ENCODE measurements around the gene CKM.

The CKM gene

GRCh38 chr19:45322744-45323281, at the start of gene CKM:
TSS of gene CKM (minus strand) at chr19:45322875. CDS start at chr19:45319713, 3,162 bp downstream.
- no peak for DNase-seq (ENCODE audit: low read depth)

- DNase-seq (ENCODE audit: low read depth) = peak; percentile 100
Measured at GRCh38 chr19:45370410-45371204, 47.9 kb upstream of the CKM start, which contains the start of gene ERCC2. TSS of gene ERCC2 (minus strand) at chr19:45370573. CDS start at chr19:45370540, 33 bp downstream.

- DNase-seq (ENCODE audit: low read depth) = no peak
Measured at GRCh38 chr19:45368737-45369340, 46.2 kb upstream of the CKM start.

- DNase-seq (ENCODE audit: low read depth) = no peak
Measured at GRCh38 chr19:45368127-45368526, 45.5 kb upstream of the CKM start.

- DNase-seq (ENCODE audit: low read depth) = no peak
Measured at GRCh38 chr19:45364696-45365095, 42.0 kb upstream of the CKM start.

- no peak for DNase-seq (ENCODE audit: low read depth)
Measured at GRCh38 chr19:45363861-45364459, 41.3 kb upstream of the CKM start.

GRCh38 chr19:45362291-45362690, 39.6 kb upstream of the CKM start:
- no peak for DNase-seq (ENCODE audit: low read depth)

GRCh38 chr19:45361608-45362007, 38.9 kb upstream of the CKM start:
- DNase-seq (ENCODE audit: low read depth) = no peak

GRCh38 chr19:45358213-45358792, 35.6 kb upstream of the CKM start:
- DNase-seq (ENCODE audit: low read depth) = no peak

GRCh38 chr19:45357445-45357783, 34.7 kb upstream of the CKM start:
- no peak for DNase-seq (ENCODE audit: low read depth)

- DNase-seq (ENCODE audit: low read depth) = no peak
Measured at GRCh38 chr19:45356760-45357444, 34.2 kb upstream of the CKM start.

GRCh38 chr19:45355910-45356309, 33.2 kb upstream of the CKM start:
- no peak for DNase-seq (ENCODE audit: low read depth)

- DNase-seq (ENCODE audit: low read depth) = no peak
Measured at GRCh38 chr19:45355402-45355801, 32.7 kb upstream of the CKM start.

GRCh38 chr19:45354241-45354842, 31.7 kb upstream of the CKM start:
- no peak for DNase-seq (ENCODE audit: low read depth)

- DNase-seq (ENCODE audit: low read depth) = no peak
Measured at GRCh38 chr19:45352914-45353796, 30.5 kb upstream of the CKM start.

- no peak for DNase-seq (ENCODE audit: low read depth)
Measured at GRCh38 chr19:45352471-45352870, 29.8 kb upstream of the CKM start.

GRCh38 chr19:45352062-45352461, 29.4 kb upstream of the CKM start:
- DNase-seq (ENCODE audit: low read depth) = no peak

- no peak for DNase-seq (ENCODE audit: low read depth)
Measured at GRCh38 chr19:45351401-45351952, 28.8 kb upstream of the CKM start.

GRCh38 chr19:45350477-45351058, 27.9 kb upstream of the CKM start:
- no peak for DNase-seq (ENCODE audit: low read depth)

GRCh38 chr19:45349430-45349941, 26.8 kb upstream of the CKM start:
- no peak for DNase-seq (ENCODE audit: low read depth)
